RPMI7951 (cell line): ENCODE data around the gene COMP. TPM values are rescaled to one million over a fixed set of nuclear protein-coding genes. Genes with fewer than 3 reads are reported as not detected.

Source experiments
- total RNA-seq: library from RNA; depleted of rRNA; stranded (reverse); fragments of >200 nt; shearing (Covaris generic); gene quantifications from 2 replicates; pipeline ENCODE4 v1.2.3, GENCODE V29; 2014; rRNA removed

COMP gene
- total RNA-seq, 1 experiment from 2014 or later: 1.1 TPM

Other genes starting within 250 kb of the COMP start
- 172 and 199 TPM in 2 replicates for gene FKBP8, start 247.7 kb downstream of the COMP start, total RNA-seq
- 159 TPM in 2 replicates for gene KXD1, start 233.4 kb downstream of the COMP start, total RNA-seq
- 1,359 and 2,003 TPM in 2 replicates for gene UBA52, start 219.4 kb downstream of the COMP start, total RNA-seq
- 84.0 and 117 TPM in 2 replicates for gene REX1BD, start 202.5 kb downstream of the COMP start, total RNA-seq
- 2.0 and 2.8 TPM in 2 replicates for gene CRLF1, start 184.5 kb downstream of the COMP start, total RNA-seq
- gene TMEM59L, start 178.4 kb downstream of the COMP start, total RNA-seq: not detected in 2 replicates
- 3.0 and 7.5 TPM in 2 replicates for gene KLHL26, start 154.3 kb downstream of the COMP start, total RNA-seq
- 2.2 and 2.9 TPM in 2 replicates for gene CRTC1, start 107.6 kb downstream of the COMP start, total RNA-seq
- gene UPF1, start 40.7 kb upstream of the COMP start, total RNA-seq: 32.4 and 56.2 TPM in 2 replicates
- gene CERS1, start 104.9 kb upstream of the COMP start, total RNA-seq: 0.12 and 1.4 TPM in 2 replicates
- 324 and 407 TPM in 2 replicates for gene COPE, start 128.1 kb upstream of the COMP start, total RNA-seq
- gene DDX49, start 128.4 kb upstream of the COMP start, total RNA-seq: 47.5 and 55.9 TPM in 2 replicates
- gene HOMER3, start 149.9 kb upstream of the COMP start, total RNA-seq: 53.2 and 74.2 TPM in 2 replicates
- gene SUGP2, start 242.2 kb upstream of the COMP start, total RNA-seq: 34.2 and 35.4 TPM in 2 replicates
- 46.2 and 54.1 TPM in 2 replicates for gene ARMC6, start 242.3 kb upstream of the COMP start, total RNA-seq